ENCODE measurements around the gene ACYP2. TPM values are rescaled to one million over a fixed set of nuclear protein-coding genes. Genes with fewer than 3 reads are reported as not detected.

ACYP2 gene
- total RNA-seq, 4 donors from 2014 or later = 15.4 to 28.7 (median 22.7) TPM

- peak overlapping the region; percentile 10 to 47 (median 39) for H3K27ac ChIP-seq (replicated peaks in 1 of 4)
- intact Hi-C loops (cut with DNase I) = no loop called here
- H3K4me1 ChIP-seq = peaks cover 0 to 15% (median 12%) of the 10 kb centered on the region in 4 donors
- no peak for TF ChIP-seq POLR2A (IDR thresholded peaks at IDR 0.05; ENCODE audit: low read depth)
- TF ChIP-seq POLR2AphosphoS5 (IDR thresholded peaks at IDR 0.05) = no peak
- no peak for TF ChIP-seq EP300 (IDR thresholded peaks at IDR 0.05)
- no peak for TF ChIP-seq CTCF (IDR thresholded peaks at IDR 0.05)
- H3K27me3 ChIP-seq = no peaks in the 10 kb centered on the region
- H3K36me3 ChIP-seq = peaks cover 0 to 5% (median 0%) of the 10 kb centered on the region in 4 donors
- WGBS = 28% methylated on average over 4 of the region's 4 CpGs
- no peak for DNase-seq (ENCODE audit: extremely low spot score)
- no peaks in the 10 kb centered on the region for H3K9me3 ChIP-seq
- no peak overlapping the region for H3K4me3 ChIP-seq
Measured at GRCh38 chr2:54183972-54184371, 68.6 kb downstream of the ACYP2 start.

- no peak for DNase-seq (ENCODE audit: extremely low spot score)
- no peaks in the 10 kb centered on the region for H3K27me3 ChIP-seq
- TF ChIP-seq CTCF (IDR thresholded peaks at IDR 0.05) (no peak), EP300 (IDR thresholded peaks at IDR 0.05) (no peak), POLR2A (IDR thresholded peaks at IDR 0.05; ENCODE audit: low read depth) (no peak), POLR2AphosphoS5 (IDR thresholded peaks at IDR 0.05) (no peak)
- no peak overlapping the region for H3K27ac ChIP-seq (replicated peaks in 1 of 4)
- H3K4me1 ChIP-seq = peaks cover 0 to 15% (median 12%) of the 10 kb centered on the region in 4 donors
- peaks cover 0 to 5% (median 0%) of the 10 kb centered on the region in 4 donors for H3K36me3 ChIP-seq
- H3K4me3 ChIP-seq = no peak overlapping the region
- intact Hi-C loops (cut with DNase I) = no loop called here
- WGBS = 86% methylated on average over 1 of the region's 1 CpG
- H3K9me3 ChIP-seq = no peaks in the 10 kb centered on the region
Measured at GRCh38 chr2:54185105-54185504, 69.7 kb downstream of the ACYP2 start.

- intact Hi-C loops (cut with DNase I) = no loop called here
- no peaks in the 10 kb centered on the region for H3K9me3 ChIP-seq
- H3K4me3 ChIP-seq = no peak overlapping the region
- H3K36me3 ChIP-seq = peaks cover 0 to 5% (median 0%) of the 10 kb centered on the region in 4 donors
- no peaks in the 10 kb centered on the region for H3K27me3 ChIP-seq
- H3K27ac ChIP-seq (replicated peaks in 1 of 4) = no peak overlapping the region
- TF ChIP-seq CTCF (IDR thresholded peaks at IDR 0.05) (no peak), POLR2AphosphoS5 (IDR thresholded peaks at IDR 0.05) (no peak), POLR2A (IDR thresholded peaks at IDR 0.05; ENCODE audit: low read depth) (no peak), EP300 (IDR thresholded peaks at IDR 0.05) (no peak)
- peaks cover 0 to 15% (median 12%) of the 10 kb centered on the region in 4 donors for H3K4me1 ChIP-seq
- WGBS = 95% methylated on average over 5 of the region's 5 CpGs
- DNase-seq (ENCODE audit: extremely low spot score) = no peak
Measured at GRCh38 chr2:54187331-54187730, 71.9 kb downstream of the ACYP2 start.

GRCh38 chr2:54189539-54189938 is 74.1 kb downstream of the ACYP2 start:
- Histone ChIP-seq H3K4me1 (peaks cover 0 to 6% (median 4%) of the 10 kb centered on the region in 4 donors), H3K27ac (replicated peaks in 1 of 4) (no peak overlapping the region), H3K4me3 (no peak overlapping the region), H3K9me3 (no peaks in the 10 kb centered on the region), H3K36me3 (peaks cover 0 to 5% (median 0%) of the 10 kb centered on the region in 4 donors), H3K27me3 (no peaks in the 10 kb centered on the region)
- WGBS = 79% methylated on average over 2 of the region's 2 CpGs
- no peak for DNase-seq (ENCODE audit: extremely low spot score)
- TF ChIP-seq POLR2AphosphoS5 (IDR thresholded peaks at IDR 0.05) (no peak), EP300 (IDR thresholded peaks at IDR 0.05) (no peak), CTCF (IDR thresholded peaks at IDR 0.05) (no peak), POLR2A (IDR thresholded peaks at IDR 0.05; ENCODE audit: low read depth) (no peak)
- intact Hi-C loops (cut with DNase I) = no loop called here
